ENCODE measurements around the gene WDR27. TPM values are rescaled to one million over a fixed set of nuclear protein-coding genes. Genes with fewer than 3 reads are reported as not detected.

Gene WDR27
- polyA plus RNA-seq, 3 donors = 0.95 to 20.5 (median 2.0) TPM

DNA sequence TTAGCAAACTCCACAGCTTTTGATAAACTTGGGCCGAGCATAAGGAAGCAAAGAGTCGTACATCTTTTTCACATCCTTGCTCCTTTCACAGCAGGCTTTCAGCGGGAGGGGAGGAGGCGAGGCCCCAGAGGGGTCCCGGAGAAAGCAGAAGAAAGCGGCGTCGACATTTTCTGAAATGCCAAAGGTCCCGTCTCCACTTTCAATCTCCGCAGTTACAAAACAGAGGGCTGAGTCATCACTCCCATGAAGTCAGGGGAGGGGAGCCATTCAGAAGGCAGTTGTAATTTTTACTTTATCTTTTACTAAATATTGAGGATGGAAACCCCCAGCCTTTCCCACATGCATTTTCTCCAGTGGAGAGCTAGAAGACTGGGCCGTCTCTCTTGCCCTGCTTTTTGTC, 274.0 kb downstream of the WDR27 start:
- WGBS (ENCODE audit: insufficient coverage) = 41% methylated on average over 3 of the region's 11 CpGs
- H4K20me1 ChIP-seq (ENCODE audit: insufficient read depth, low read length) = no peaks in the 10 kb centered on the region
- H2AFZ ChIP-seq (ENCODE audit: insufficient read depth, low read depth, low read length, poor library complexity, severe bottlenecking) = no peak overlapping the region
- H3K36me3 Mint-ChIP-seq = no peaks in the 10 kb centered on the region
- no peak overlapping the region for H3K4me3 Mint-ChIP-seq
- no peaks in the 10 kb centered on the region for H3K27me3 ChIP-seq (ENCODE audit: control insufficient read depth in 2 of 2, insufficient read depth in 2 of 2, low read length in 2 of 2)
- no peaks in the 10 kb centered on the region for H3K4me1 Mint-ChIP-seq
- intact Hi-C loops (cut with micrococcal nuclease) = no loop called here
- H3K27me3 Mint-ChIP-seq (ENCODE audit: low read depth in 3 of 3) = peaks cover 0 to 3% (median 2%) of the 10 kb centered on the region in 3 donors
- H3K27ac Mint-ChIP-seq = no peak overlapping the region
- H3K4me2 ChIP-seq (replicated peaks; ENCODE audit: extremely low read depth, low read length, poor library complexity, severe bottlenecking) = no peak overlapping the region
- H3K36me3 ChIP-seq (replicated peaks in 1 of 2; ENCODE audit: control insufficient read depth in 1 of 2, insufficient read depth in 2 of 2, low read length in 2 of 2) = no peaks in the 10 kb centered on the region
- no peak overlapping the region for H3K9ac ChIP-seq (ENCODE audit: insufficient read depth, low read length, poor library complexity, severe bottlenecking)
- no peaks in the 10 kb centered on the region for H3K79me2 ChIP-seq (ENCODE audit: insufficient read depth, low read length)
- TF ChIP-seq, protein P1, sequence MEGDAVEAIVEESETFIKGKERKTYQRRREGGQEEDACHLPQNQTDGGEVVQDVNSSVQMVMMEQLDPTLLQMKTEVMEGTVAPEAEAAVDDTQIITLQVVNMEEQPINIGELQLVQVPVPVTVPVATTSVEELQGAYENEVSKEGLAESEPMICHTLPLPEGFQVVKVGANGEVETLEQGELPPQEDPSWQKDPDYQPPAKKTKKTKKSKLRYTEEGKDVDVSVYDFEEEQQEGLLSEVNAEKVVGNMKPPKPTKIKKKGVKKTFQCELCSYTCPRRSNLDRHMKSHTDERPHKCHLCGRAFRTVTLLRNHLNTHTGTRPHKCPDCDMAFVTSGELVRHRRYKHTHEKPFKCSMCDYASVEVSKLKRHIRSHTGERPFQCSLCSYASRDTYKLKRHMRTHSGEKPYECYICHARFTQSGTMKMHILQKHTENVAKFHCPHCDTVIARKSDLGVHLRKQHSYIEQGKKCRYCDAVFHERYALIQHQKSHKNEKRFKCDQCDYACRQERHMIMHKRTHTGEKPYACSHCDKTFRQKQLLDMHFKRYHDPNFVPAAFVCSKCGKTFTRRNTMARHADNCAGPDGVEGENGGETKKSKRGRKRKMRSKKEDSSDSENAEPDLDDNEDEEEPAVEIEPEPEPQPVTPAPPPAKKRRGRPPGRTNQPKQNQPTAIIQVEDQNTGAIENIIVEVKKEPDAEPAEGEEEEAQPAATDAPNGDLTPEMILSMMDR (IDR thresholded peaks at IDR 0.05) = no peak
- H3K4me1 ChIP-seq (ENCODE audit: control insufficient read depth in 1 of 2, insufficient read depth in 2 of 2, low read length in 2 of 2) = no peaks in the 10 kb centered on the region
- no peak overlapping the region for H3K27ac ChIP-seq (ENCODE audit: low read depth in 1 of 2, low read length in 2 of 2)
- DNase-seq = no peak
- no peak overlapping the region for H3K4me3 ChIP-seq (replicated peaks in 1 of 3; ENCODE audit: low read depth in 2 of 3, low read length in 3 of 3)
- peaks cover 57 to 74% of the 10 kb centered on the region in 2 donors for H3K9me3 ChIP-seq (replicated peaks in 1 of 2; ENCODE audit: control insufficient read depth in 1 of 2, insufficient read depth in 1 of 2, low read length in 2 of 2)
- peaks cover 36 to 74% (median 68%) of the 10 kb centered on the region in 7 donors for H3K9me3 Mint-ChIP-seq

DNA sequence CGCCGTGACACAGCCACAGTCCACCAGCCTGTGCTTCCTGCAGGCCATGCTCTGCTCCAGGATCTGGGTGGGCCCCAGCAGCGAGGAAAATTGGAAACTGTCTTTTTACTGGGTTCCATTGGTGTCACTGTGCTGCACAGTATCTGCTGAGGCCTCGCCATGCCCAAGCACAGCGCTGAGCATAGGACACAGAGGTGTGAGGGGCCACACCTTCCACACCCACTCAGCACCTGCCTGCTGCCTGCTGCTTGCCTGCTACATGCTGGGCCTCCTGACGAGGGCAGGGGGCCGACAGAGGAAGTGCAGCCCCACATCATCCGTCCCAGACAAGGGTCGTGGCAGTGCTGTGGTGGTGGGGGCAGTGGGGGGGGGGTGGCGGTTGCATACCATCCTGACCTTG, 275.2 kb downstream of the WDR27 start:
- Histone ChIP-seq H3K4me3 (replicated peaks in 1 of 3; ENCODE audit: low read depth in 2 of 3, low read length in 3 of 3) (no peak overlapping the region), H2AFZ (ENCODE audit: insufficient read depth, low read depth, low read length, poor library complexity, severe bottlenecking) (no peak overlapping the region), H3K4me2 (replicated peaks; ENCODE audit: extremely low read depth, low read length, poor library complexity, severe bottlenecking) (no peak overlapping the region), H3K9me3 (replicated peaks in 1 of 2; ENCODE audit: control insufficient read depth in 1 of 2, insufficient read depth in 1 of 2, low read length in 2 of 2) (peaks cover 60 to 83% of the 10 kb centered on the region in 2 donors), H4K20me1 (ENCODE audit: insufficient read depth, low read length) (no peaks in the 10 kb centered on the region), H3K36me3 (replicated peaks in 1 of 2; ENCODE audit: control insufficient read depth in 1 of 2, insufficient read depth in 2 of 2, low read length in 2 of 2) (no peaks in the 10 kb centered on the region), H3K79me2 (ENCODE audit: insufficient read depth, low read length) (no peaks in the 10 kb centered on the region), H3K9ac (ENCODE audit: insufficient read depth, low read length, poor library complexity, severe bottlenecking) (no peak overlapping the region), H3K27me3 (ENCODE audit: control insufficient read depth in 2 of 2, insufficient read depth in 2 of 2, low read length in 2 of 2) (no peaks in the 10 kb centered on the region), H3K27ac (ENCODE audit: low read depth in 1 of 2, low read length in 2 of 2) (no peak overlapping the region), H3K4me1 (ENCODE audit: control insufficient read depth in 1 of 2, insufficient read depth in 2 of 2, low read length in 2 of 2) (no peaks in the 10 kb centered on the region)
- TF ChIP-seq, protein P1 (IDR thresholded peaks at IDR 0.05) = no peak
- Mint-ChIP-seq H3K9me3 (peaks cover 42 to 74% (median 65%) of the 10 kb centered on the region in 7 donors), H3K4me3 (no peak overlapping the region), H3K27ac (no peak overlapping the region), H3K27me3 (ENCODE audit: low read depth in 3 of 3) (peaks cover 2 to 5% (median 3%) of the 10 kb centered on the region in 3 donors), H3K36me3 (no peaks in the 10 kb centered on the region), H3K4me1 (no peaks in the 10 kb centered on the region)
- intact Hi-C loops (cut with micrococcal nuclease) = no loop called here
- WGBS (ENCODE audit: insufficient coverage) = 98% methylated on average over 5 of the region's 10 CpGs
- DNase-seq = no peak

Measured in CD14-positive monocyte (primary cell).